KOPT-K1 (cell line): ENCODE results near the gene HSD17B3.
"Not testable (repeated sequence)": the region's sequence is repeated elsewhere in the genome, so short reads cannot be mapped to it uniquely, and the experiment has no call there.

ENCODE experiments used
- H3K27ac ChIP-seq: fragments of 200-600 bp; sonication (generic); 2 replicates; pipeline ENCODE4 v1.5.1; 2016; ENCODE audit warnings: antibody characterized with exemption, mild to moderate bottlenecking, low read depth, low read length; ENCODE audit not compliant: poor library complexity, severe bottlenecking
- H3K36me3 ChIP-seq: fragments of 200-600 bp; sonication (generic); 2 replicates; pipeline ENCODE4 v1.5.1; 2017; ENCODE audit warnings: antibody characterized with exemption, mild to moderate bottlenecking, low read length, moderate library complexity; ENCODE audit not compliant: insufficient read depth
- H3K9me3 ChIP-seq: fragments of 200-600 bp; sonication (generic); 2 replicates; pipeline ENCODE4 v1.5.1; 2017; ENCODE audit warnings: antibody characterized with exemption, low read length, mild to moderate bottlenecking; ENCODE audit not compliant: insufficient read depth, poor library complexity, severe bottlenecking

The HSD17B3 gene

DNA sequence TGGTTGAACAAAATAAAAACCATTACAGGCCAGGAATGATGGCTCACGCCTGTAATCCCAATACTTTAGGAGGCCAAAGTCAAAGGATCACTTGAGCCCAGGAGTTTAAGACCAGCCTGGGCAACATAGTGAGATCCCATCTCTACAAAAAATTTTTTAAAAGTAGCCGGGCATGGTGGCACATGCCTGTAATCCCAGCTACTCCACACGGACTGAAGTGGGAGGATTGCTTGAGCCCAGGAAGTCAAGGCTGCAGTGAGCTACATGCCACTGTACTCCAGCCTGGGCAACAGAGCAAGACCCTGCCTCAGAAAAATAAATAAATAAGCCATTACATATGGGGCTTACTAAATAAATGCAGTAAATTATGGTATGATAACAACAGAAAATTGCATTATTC lies 20.2 kb upstream of the HSD17B3 start:
- H3K9me3 ChIP-seq, H3K27ac ChIP-seq, H3K36me3 ChIP-seq: not testable (repeated sequence)

- Histone ChIP-seq H3K36me3 (no peaks in the 10 kb centered on the region), H3K9me3 (no peaks in the 10 kb centered on the region), H3K27ac (no peak overlapping the region)
Measured at GRCh38 chr9:96321515-96321914, 19.5 kb upstream of the HSD17B3 start.

DNA sequence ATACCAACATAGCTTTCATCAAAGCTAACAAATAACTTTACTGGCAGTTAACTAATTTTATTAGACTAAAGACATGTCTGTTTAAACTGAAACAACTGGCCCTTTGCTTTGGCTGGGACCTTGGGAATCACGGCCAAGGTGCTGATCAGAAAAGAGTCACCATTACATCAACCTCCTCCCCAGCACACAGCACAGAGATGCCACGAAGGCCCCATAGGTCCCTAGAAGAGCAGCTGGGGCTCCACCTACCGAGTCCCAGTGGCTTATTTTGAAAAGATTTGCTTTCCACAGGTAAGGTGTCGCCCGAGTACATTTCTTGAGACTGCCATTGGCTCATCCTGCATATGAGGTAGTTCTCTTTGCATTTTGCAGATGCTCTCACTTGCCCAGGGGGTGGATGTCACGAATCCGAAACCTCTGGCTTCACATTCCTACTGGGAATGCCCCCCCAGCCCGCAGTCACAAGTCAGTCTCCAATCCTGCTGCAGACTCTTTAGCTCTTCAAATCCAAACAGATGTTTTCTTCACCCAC lies 18.8 kb upstream of the HSD17B3 start:
- Histone ChIP-seq H3K27ac (no peak overlapping the region), H3K9me3 (no peaks in the 10 kb centered on the region), H3K36me3 (no peaks in the 10 kb centered on the region)

DNA sequence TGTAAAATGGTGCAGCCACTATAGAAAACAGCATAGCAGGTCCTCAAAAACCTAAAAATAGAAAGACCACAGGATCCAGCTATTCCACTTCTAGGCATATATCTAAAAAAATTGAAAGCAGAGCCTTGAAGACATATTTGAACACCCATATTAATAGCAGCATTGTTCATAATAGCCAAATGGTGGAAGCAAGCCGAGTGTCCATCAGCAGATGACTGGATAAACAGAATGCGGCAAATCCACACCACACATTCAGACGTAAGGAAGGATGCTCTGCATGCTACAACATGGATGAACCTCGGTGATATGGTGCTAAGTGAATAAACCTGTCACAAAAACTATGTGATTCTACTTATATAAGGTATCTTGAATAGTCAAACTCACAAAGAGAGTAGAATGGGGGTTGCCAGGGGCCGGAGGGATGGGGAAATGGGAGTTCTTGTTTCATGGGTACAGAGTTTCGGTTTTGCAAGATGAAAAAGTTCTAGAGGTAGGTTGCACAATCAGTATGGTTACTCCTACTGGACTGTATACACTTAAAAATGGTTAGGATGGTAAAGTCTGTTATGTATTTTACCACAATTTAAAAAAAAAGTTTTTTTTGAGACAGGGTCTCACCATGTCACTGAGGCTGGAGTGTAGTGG lies 17.1 kb upstream of the HSD17B3 start:
- Histone ChIP-seq H3K27ac (no peak overlapping the region), H3K9me3 (no peaks in the 10 kb centered on the region), H3K36me3 (no peaks in the 10 kb centered on the region)

DNA sequence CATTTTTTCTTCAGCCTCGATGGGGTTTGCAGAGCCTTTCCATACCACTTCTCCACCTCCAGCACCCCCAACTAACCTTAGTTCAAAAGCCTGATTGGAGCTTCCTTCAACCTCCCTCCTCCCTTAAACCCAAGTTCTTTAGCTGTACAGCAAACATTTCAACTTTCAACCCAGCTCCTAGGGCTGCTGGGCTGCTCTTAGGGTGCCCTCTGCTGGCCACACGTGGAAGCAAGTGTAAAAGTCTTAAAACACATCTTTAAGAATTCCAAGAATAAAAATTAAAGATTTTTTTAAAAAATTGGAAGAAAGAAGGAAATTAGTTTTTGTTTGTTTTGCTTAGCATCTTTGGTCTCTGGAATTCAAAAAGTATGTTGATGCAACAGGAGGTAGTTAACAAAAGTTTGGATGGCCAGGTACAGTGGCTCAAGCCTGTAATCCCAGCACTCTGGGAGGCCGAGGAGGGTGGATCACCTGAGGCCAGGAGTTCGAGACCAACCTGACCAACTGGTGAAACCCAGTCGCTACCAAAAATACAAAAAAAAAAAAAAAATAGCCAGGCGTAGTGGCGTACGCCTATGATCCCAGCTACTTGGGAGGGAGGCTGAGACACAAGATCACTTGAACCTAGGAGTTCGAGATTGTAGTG lies 15.5 kb upstream of the HSD17B3 start:
- no peaks in the 10 kb centered on the region for H3K36me3 ChIP-seq
- H3K27ac ChIP-seq: no peak overlapping the region
- H3K9me3 ChIP-seq: peaks cover 15% of the 10 kb centered on the region

- Histone ChIP-seq H3K27ac (no peak overlapping the region), H3K36me3 (no peaks in the 10 kb centered on the region), H3K9me3 (peaks cover 29% of the 10 kb centered on the region)
Measured at GRCh38 chr9:96309850-96310249, 7.9 kb upstream of the HSD17B3 start.

DNA sequence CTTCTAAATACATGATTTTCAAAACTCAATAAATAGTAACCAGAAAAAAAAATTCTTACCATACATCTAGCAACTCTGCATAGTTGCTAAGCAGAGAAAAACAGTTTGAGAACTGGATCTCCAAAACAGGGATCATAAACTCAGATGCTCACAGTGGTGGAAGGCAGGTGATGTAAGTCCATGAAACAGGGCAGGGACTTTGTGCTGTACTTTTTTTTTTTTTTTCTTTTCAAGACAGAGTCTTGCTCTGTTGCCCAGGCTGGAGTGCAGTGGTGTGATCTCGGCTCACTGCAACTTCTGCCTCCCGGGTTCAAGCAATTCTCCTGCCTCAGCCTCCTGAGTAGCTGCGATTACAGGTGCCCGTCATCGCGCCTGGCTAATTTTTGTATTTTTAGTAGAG lies 5.0 kb upstream of the HSD17B3 start:
- H3K27ac ChIP-seq, H3K9me3 ChIP-seq, H3K36me3 ChIP-seq: not testable (repeated sequence)

GRCh38 chr9:96305171-96305570 lies 3.2 kb upstream of the HSD17B3 start:
- no peaks in the 10 kb centered on the region for H3K36me3 ChIP-seq
- H3K9me3 ChIP-seq: no peaks in the 10 kb centered on the region
- H3K27ac ChIP-seq: no peak overlapping the region

DNA sequence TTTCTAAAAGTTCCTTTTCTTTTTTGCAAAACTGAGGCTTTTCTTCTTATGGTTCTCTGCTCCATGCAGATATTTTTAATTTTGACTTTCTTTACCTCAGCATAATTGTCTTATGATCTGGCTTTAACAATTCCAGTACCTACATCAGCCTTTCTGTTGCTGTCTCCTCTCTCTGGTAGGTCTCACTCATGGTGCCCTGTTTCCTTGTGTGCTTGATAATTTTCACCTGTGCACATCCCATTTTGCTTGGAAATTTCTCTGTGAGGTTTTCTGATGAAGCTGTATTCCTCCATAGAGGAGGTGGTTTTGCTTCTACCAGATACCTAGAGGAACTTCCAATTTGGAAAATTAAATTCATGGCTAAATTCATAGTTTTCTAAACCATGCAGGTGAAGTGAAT lies 2.3 kb upstream of the HSD17B3 start:
- H3K9me3 ChIP-seq: no peaks in the 10 kb centered on the region
- H3K36me3 ChIP-seq: no peaks in the 10 kb centered on the region
- no peak overlapping the region for H3K27ac ChIP-seq

GRCh38 chr9:96299823-96300222 lies 2.2 kb downstream of the HSD17B3 start:
- H3K9me3 ChIP-seq: no peaks in the 10 kb centered on the region
- no peaks in the 10 kb centered on the region for H3K36me3 ChIP-seq
- no peak overlapping the region for H3K27ac ChIP-seq

DNA sequence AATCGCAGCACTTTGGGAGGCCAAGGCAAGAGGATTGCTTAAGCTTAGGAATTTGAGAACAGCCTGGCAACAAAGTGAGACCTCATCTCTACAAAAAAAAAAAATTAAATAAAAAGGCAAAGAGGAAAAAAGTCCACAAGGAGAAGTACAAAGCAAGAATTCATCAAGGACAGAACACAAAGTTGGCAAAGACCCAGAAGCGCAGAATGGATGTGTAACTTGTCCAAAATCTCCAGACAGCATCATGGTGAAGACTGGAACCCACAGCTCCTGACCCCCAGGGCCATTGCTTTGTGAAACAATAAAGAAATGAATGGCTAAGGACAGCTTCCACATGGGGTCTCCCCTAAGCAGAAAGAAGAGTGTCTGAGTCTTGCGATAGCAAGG lies 7.8 kb downstream of the HSD17B3 start:
- Histone ChIP-seq H3K36me3 (no peaks in the 10 kb centered on the region), H3K27ac (no peak overlapping the region), H3K9me3 (no peaks in the 10 kb centered on the region)

GRCh38 chr9:96293498-96294158 lies 8.3 kb downstream of the HSD17B3 start:
- Histone ChIP-seq H3K9me3 (no peaks in the 10 kb centered on the region), H3K27ac (no peak overlapping the region)

DNA sequence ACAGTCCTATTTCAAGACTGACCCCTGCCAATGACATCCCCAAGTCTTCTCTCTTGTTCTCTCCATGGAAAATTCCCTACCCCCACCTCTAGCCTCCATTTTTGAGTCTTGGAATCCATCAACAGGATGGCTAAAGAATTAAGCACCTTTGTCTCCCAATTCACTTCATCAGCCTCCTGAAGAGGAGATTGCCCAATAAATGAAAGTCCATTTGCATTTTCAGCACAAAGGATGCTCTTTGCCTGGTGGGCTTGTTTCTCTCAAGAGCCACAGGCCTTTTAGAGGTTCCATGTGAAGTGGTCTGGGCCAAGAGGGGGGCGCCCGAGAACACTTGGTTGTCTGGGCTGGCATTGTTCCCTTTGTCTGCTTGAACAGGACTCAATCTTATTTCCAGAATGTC lies 12.6 kb downstream of the HSD17B3 start:
- Histone ChIP-seq H3K9me3 (peaks cover 6% of the 10 kb centered on the region), H3K27ac (no peak overlapping the region), H3K36me3 (no peaks in the 10 kb centered on the region)

More at GRCh38 chr9:96293498-96294158, 8.3 kb downstream of the HSD17B3 start:
- no peaks in the 10 kb centered on the region for H3K36me3 ChIP-seq

DNA sequence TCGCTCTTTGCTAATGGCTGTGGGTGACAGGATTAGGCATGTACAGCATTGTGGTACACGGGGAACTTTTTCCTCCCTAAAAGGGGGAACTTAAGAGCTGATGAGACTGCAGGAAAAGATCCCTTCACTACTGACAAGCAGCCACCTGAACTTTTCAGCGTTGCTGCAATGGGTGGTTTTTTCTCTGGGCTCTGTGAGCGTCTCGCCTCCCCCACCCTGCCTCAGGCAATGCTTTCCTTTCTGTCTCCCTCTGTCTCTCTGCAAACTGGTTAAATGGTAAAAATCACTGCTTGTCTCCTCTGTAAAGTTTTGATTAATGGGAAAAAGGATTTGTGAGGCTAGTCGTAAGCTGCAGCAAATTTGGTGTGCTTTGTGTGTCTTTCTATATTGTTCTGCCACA lies 20.3 kb downstream of the HSD17B3 start:
- H3K9me3 ChIP-seq: peaks cover 8% of the 10 kb centered on the region
- H3K27ac ChIP-seq: no peak overlapping the region
- H3K36me3 ChIP-seq: no peaks in the 10 kb centered on the region

GRCh38 chr9:96279932-96280331 lies 22.0 kb downstream of the HSD17B3 start:
- H3K36me3 ChIP-seq: no peaks in the 10 kb centered on the region
- peaks cover 14% of the 10 kb centered on the region for H3K9me3 ChIP-seq
- no peak overlapping the region for H3K27ac ChIP-seq
